Adrenal gland (tissue), 12 donors: ENCODE measurements around the gene UROS. TPM values are rescaled to one million over a fixed set of nuclear protein-coding genes. Genes with fewer than 3 reads are reported as not detected.

ENCODE experiments used
- DNase-seq, 7 donors: peaks; one replicate each; pipeline ENCODE4 v3.0.0-alpha.2; 2019 to 2020
- H3K27ac ChIP-seq, 5 donors: fragments of 200-600 bp; sonication (generic) in 4 of 5; 1 replicate in 3 of 5; 2 replicates in 2 of 5; pipeline versions ENCODE4 v1.5.1 to v1.8.0; 2016 to 2020; ENCODE audit warnings: mild to moderate bottlenecking in 1 of 5
- H3K27me3 ChIP-seq: fragments of 200-600 bp; 2 replicates; pipeline ENCODE4 v1.8.0; 2021
- H3K36me3 ChIP-seq, 2 donors: fragments of 200-600 bp; replicated peaks in 1 of 2; 1 replicate in 1 of 2; 2 replicates in 1 of 2; pipeline versions ENCODE4 v1.5.1 to v1.8.0; 2018 to 2022
- H3K4me1 ChIP-seq, 2 donors: fragments of 200-600 bp; replicated peaks in 1 of 2; 1 replicate in 1 of 2; 2 replicates in 1 of 2; pipeline versions ENCODE4 v1.5.1 to v1.8.0; 2018 to 2021
- H3K4me3 ChIP-seq, 4 donors: fragments of 200-600 bp; sonication (generic) in 3 of 4; one replicate each; pipeline ENCODE4 v1.5.1; 2016 to 2018
- H3K9me3 ChIP-seq, 3 donors: fragments of 200-600 bp; sonication (generic) in 1 of 3; replicated peaks in 1 of 3; 1 replicate in 2 of 3; 2 replicates in 1 of 3; pipeline versions ENCODE4 v1.5.1 to v1.8.0; 2016 to 2021
- CTCF ChIP-seq, 6 experiments: fragments of 450-650 bp in 4 of 6; fragments of 200-600 bp in 2 of 6; sonication (generic) in 1 of 6; IDR thresholded peaks; 1 replicate in 5 of 6; 2 replicates in 1 of 6; pipeline versions ENCODE4 v1.5.1 to v1.8.0; 2016 to 2021; ENCODE audit warnings: antibody characterized with exemption in 6 of 6, mild to moderate bottlenecking in 2 of 6, moderate library complexity in 1 of 6
- POLR2A ChIP-seq, 2 donors: fragments of 450-650 bp; IDR thresholded peaks; one replicate each; pipeline ENCODE4 v1.6.1; 2017; ENCODE audit warnings: antibody characterized with exemption in 2 of 2, mild to moderate bottlenecking in 2 of 2, moderate library complexity in 1 of 2
- WGBS, 4 donors: extraction: QIAGEN DNeasy Blood & Tissue Kit in 2 of 4; methylation state at CpG; one replicate each; pipeline versions ENCODE4 v1.1.5 to v1.1.7; 2013 to 2017; 5-methylcytosine and 5-hydroxymethylcytosine counted together
- intact Hi-C, 2 donors: fragments of 100-400 bp; cut with DNase I; formaldehyde crosslinking; loops; one replicate each; pipeline versions ENCODE4 v1.14.1 to v1.15.0; 2022 to 2023
- polyA plus RNA-seq, 3 donors: library from polyadenylated mRNA; stranded (reverse); fragments of 200-250 nt in 2 of 3; fragments of 350-450 nt in 1 of 3; fragmentation: Illumina TruSeq in 1 of 3; extraction: RNeasy Lipid Tissue Mini Kit (QIAGEN cat#74804) in 1 of 3; gene quantifications; one replicate each; pipeline ENCODE4 v1.2.3, GENCODE V29; 2013 to 2014
- total RNA-seq, 9 donors: library from RNA; depleted of rRNA in 4 of 9; stranded (reverse); fragments of >200 nt in 4 of 9; fragments of 120-200 nt in 1 of 9; fragmentation: NEBNext Ultra II Directional in 1 of 9; extraction: Animal tissue kit (Norgen Biotek cat#: 25700) in 1 of 9; gene quantifications; one replicate each; pipeline versions ENCODE4 v1.1.0 to v1.2.4, GENCODE V29; 2013 to 2023
- donor health status: healthy with polysubstance abuse.
- donor health status: Bipolar disorder and iron deficiency.
- donor health status: DM: yes; HTN: yes; CAD: no.
- donor health status: DM: no; HTN: no; CAD: no.
- donor health status: DM: no; HTN: no; CAD: no.
- donor health status: DM: yes; HTN: yes; CAD: no.

UROS gene
- total and polyA plus RNA-seq, 12 donors: 41.1 to 122 (median 60.7) TPM

GRCh38 chr10:125770844-125771243 is 52.2 kb downstream of the UROS start:
- Histone ChIP-seq H3K27me3 (no peaks in the 10 kb centered on the region), H3K4me1 (no peaks in the 10 kb centered on the region), H3K4me3 (no peak overlapping the region), H3K27ac (no peak overlapping the region), H3K9me3 (no peaks in the 10 kb centered on the region), H3K36me3 (no peaks in the 10 kb centered on the region)
- intact Hi-C loops: no loop called here
- 88 to 91% (median 89%) methylated on average over 5 of the region's 5 CpGs for WGBS, 4 donors
- TF ChIP-seq CTCF (IDR thresholded peaks at IDR 0.05): no peak
- no peak for TF ChIP-seq POLR2A (IDR thresholded peaks at IDR 0.05)
- no peak for DNase-seq

GRCh38 chr10:125769175-125769574 is 53.9 kb downstream of the UROS start:
- no peaks in the 10 kb centered on the region for H3K9me3 ChIP-seq
- intact Hi-C loops: no loop called here
- DNase-seq: no peak
- peaks cover 0 to 10% of the 10 kb centered on the region in 2 donors for H3K36me3 ChIP-seq
- H3K4me3 ChIP-seq: no peak overlapping the region
- no peaks in the 10 kb centered on the region for H3K4me1 ChIP-seq
- TF ChIP-seq CTCF (IDR thresholded peaks at IDR 0.05) (no peak), POLR2A (IDR thresholded peaks at IDR 0.05) (no peak)
- H3K27me3 ChIP-seq: no peaks in the 10 kb centered on the region
- WGBS, 4 donors: 90 to 92% (median 91%) methylated on average over 10 to 12 of the region's 12 CpGs
- H3K27ac ChIP-seq: no peak overlapping the region

GRCh38 chr10:125768219-125768855 is 54.7 kb downstream of the UROS start:
- no peaks in the 10 kb centered on the region for H3K4me1 ChIP-seq
- H3K36me3 ChIP-seq: peaks cover 0 to 18% of the 10 kb centered on the region in 2 donors
- 68 to 83% (median 73%) methylated on average over 4 of the region's 4 CpGs for WGBS, 4 donors
- TF ChIP-seq POLR2A (IDR thresholded peaks at IDR 0.05) (no peak), CTCF (IDR thresholded peaks at IDR 0.05) (no peak)
- DNase-seq: no peak
- no peaks in the 10 kb centered on the region for H3K9me3 ChIP-seq
- no peak overlapping the region for H3K4me3 ChIP-seq
- no peaks in the 10 kb centered on the region for H3K27me3 ChIP-seq
- intact Hi-C loops: no loop called here
- H3K27ac ChIP-seq: no peak overlapping the region

GRCh38 chr10:125766511-125766910 is 56.5 kb downstream of the UROS start:
- H3K36me3 ChIP-seq: peaks cover 0 to 26% of the 10 kb centered on the region in 2 donors

More at GRCh38 chr10:125766511-125766910, 56.5 kb downstream of the UROS start:
- Histone ChIP-seq H3K9me3 (no peaks in the 10 kb centered on the region), H3K27me3 (no peaks in the 10 kb centered on the region), H3K4me1 (no peaks in the 10 kb centered on the region), H3K4me3 (no peak overlapping the region), H3K27ac (no peak overlapping the region)
- intact Hi-C loops: no loop called here
- TF ChIP-seq CTCF (IDR thresholded peaks at IDR 0.05) (no peak), POLR2A (IDR thresholded peaks at IDR 0.05) (no peak)
- WGBS, 4 donors: 79 to 86% (median 83%) methylated on average over 4 of the region's 4 CpGs
- no peak for DNase-seq
